ENCODE measurements around the gene NKX2-1. TPM values are rescaled to one million over a fixed set of nuclear protein-coding genes. Genes with fewer than 3 reads are reported as not detected.
"Not testable (repeated sequence)": the region's sequence is repeated elsewhere in the genome, so short reads cannot be mapped to it uniquely, and the experiment has no call there.

Gene NKX2-1
- total RNA-seq, 1 donor from 2014 or later = not detected

DNA sequence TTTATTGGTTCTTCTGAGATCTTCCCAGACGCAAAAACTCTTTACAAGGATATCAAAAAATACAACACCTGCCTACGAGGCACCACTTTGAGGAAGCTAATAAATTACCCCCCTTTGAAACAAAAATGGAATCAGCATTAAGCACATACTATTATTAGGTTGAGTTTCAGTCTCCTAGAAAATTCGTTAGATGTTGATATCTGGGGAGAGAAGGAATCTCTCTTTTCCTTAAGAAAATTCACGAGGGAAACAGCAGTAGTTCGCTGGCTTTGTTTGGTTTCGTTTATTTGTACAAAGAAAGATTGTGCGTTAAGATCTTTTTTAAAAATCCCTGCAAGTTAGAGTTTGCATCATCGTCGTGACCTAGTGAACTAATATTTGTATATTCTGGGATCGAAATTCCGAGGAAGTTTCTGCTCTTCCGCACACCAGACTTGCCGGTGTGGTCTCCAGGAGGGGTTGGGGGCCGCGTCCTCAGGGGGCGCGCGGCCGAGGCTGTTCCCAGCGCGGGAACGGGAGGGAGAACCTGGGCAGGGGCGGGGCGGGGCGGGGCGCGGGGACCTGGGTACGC, 12.1 kb downstream of the NKX2-1 start:
- DNase-seq (ENCODE audit: missing footprints) = no peak
- no peak for ATAC-seq
- intact Hi-C loops (cut with DNase I) = no loop called here

- DNase-seq (ENCODE audit: missing footprints) = no peak
- no peak for ATAC-seq
- intact Hi-C loops (cut with DNase I) = no loop called here
Measured at GRCh38 chr14:36506732-36507614, 13.1 kb downstream of the NKX2-1 start.

DNA sequence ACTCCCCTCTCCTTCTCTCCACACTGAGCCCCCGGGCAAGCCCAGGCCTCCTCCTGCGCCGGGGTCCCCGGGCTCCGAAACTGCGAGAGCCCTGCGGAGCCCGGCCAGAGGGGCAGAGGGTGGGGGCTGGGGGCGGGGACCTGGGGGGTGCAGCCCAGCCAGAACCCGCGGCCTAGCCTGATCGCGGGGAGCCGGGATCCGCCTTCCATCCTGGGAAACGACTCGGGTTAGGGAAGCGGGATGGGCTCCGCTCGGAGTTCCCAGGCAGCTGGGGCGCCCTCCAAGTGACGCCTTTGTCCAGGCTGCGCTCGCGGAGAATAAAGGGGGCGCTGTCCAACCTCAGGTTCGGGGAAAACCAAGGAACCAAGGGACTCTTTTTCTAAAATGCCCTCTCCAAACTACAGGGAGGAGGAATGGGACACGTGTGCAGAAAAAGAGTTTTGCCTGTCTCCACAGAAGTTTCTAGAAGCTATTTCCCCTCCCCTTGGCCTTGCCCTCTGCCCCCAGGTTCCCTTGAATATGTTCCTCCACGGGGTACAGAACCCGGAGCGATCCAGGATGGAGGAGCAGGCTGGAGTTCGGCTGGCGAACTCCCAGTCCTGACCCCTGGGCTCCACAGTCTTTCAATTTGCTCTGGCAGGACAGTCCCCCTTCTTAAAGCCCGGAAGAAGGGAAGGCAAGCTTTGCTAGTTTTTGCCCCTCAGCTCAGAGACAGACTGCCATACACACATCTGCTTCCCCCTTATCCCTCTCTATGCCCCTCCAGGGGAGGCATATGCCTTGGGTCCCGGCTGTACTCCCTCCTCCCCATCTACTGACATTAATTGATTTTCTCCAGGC, 13.9 kb downstream of the NKX2-1 start:
- DNase-seq (ENCODE audit: missing footprints) (no peak), ATAC-seq (no peak)
- intact Hi-C loops (cut with DNase I) = no loop called here

DNA sequence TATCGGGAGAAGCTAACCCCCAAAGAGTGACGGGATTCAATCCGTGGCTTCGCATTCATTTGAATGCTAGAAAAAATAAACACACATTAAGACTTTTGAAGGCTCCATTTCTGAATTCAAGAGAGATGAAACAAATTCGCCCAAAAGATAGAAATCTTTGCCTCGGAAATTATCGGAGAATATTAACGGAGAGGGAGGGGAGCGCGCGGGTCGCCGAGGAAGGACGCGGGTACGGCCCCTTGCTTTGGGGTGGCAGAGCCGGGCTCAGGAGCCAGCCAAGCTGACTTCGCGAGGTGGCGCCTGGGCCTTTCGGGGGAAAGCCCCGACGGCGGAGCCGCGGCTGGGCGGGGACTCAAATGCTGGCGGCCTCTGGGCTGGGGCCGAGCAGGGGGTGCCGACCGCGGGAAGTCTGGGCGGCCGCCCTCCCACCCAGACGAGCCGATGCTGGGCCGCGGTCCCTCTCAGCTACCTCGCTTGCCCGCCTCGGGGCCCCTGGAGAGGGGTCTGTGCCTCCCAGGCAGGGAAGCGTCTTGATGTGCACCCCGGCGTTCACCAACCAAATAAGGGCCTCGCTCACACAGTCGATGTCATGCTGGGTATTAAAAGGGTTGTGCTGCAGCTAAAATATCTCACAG, 14.7 kb downstream of the NKX2-1 start:
- intact Hi-C loops (cut with DNase I) = no loop called here
- ATAC-seq (no peak), DNase-seq (ENCODE audit: missing footprints) (no peak)

GRCh38 chr14:36504771-36505175, 15.3 kb downstream of the NKX2-1 start:
- intact Hi-C loops (cut with DNase I) = no loop called here
- DNase-seq (ENCODE audit: missing footprints) (no peak), ATAC-seq (no peak)

- intact Hi-C loops (cut with DNase I) = no loop called here
- DNase-seq (ENCODE audit: missing footprints) (no peak), ATAC-seq (peak; percentile 16)
Measured at GRCh38 chr14:36503771-36504741, 16.0 kb downstream of the NKX2-1 start.

DNA sequence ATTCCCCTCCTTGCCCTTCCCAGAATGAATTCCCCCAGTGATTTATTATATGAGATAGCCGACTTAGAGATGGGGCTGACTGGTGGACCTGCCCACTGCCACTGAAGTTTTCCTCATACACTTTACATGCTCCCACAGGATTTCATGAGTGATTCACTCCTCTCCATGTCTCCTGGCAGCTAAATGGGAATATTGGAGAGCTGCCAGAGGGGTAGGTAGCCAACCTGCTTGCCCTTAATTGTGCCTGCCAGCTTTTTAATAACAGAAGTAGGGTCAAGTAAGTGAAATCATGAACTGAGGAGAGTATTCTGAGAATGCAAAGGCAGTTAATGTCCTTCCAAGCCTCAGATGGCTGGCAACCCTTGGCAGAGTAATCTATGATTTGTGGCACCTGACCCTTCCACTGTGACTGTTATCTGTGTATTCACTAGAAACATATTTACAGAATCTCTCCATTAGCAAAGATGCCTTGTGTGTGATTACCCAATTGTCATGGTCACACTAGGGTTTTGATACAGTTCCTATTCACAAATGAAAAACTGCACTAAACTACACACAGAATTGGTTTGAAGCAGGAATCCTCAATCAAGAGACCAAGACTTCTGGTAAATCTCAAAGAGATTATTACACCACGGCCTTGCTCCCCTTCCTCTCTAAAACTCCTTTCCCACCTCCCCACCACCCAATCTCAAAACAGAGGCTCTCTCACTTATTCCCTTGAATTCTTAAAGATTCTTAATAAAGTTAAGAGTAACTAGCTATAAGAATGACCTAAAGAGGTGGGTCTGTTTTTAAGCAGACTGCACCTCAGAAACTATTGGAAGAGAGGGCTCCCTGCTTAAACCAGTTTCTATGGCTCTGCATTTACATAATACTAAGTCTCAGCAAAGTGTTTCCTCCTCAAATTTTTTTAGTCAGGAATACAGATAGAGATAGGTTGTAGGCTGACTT, 17.2 kb downstream of the NKX2-1 start:
- DNase-seq (ENCODE audit: missing footprints) (no peak), ATAC-seq (no peak)
- intact Hi-C loops (cut with DNase I) = no loop called here

GRCh38 chr14:36498938-36499337, 21.1 kb downstream of the NKX2-1 start:
- ATAC-seq (no peak), DNase-seq (ENCODE audit: missing footprints) (no peak)
- intact Hi-C loops (cut with DNase I) = no loop called here

- DNase-seq (ENCODE audit: missing footprints) (no peak), ATAC-seq (no peak)
- intact Hi-C loops (cut with DNase I) = no loop called here
Measured at GRCh38 chr14:36496346-36496745, 23.7 kb downstream of the NKX2-1 start.

DNA sequence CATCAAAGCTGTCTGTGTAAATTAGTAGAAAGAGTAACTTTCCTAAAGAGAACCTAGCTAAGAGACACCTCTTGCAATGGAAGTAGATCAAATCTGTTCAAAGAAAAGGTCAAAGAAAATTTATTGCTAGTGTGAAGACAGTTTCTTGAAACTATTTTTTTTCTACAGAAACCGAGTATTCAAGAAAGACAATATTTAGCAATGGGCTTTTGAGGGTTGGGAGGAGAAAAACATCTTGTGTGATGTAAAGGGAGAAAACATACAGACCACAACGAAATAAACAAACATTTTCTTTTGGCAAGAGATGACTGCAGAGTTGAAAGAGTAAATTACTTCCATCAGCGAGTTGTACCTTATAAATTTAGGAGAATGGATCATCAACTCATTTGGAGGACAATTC, 24.4 kb downstream of the NKX2-1 start:
- no peak for ATAC-seq
- intact Hi-C loops (cut with DNase I) = no loop called here
- DNase-seq (ENCODE audit: missing footprints) = no peak

GRCh38 chr14:36493761-36494160, 26.3 kb downstream of the NKX2-1 start:
- ATAC-seq = no peak
- DNase-seq (ENCODE audit: missing footprints) = no peak
- intact Hi-C loops (cut with DNase I) = no loop called here

DNA sequence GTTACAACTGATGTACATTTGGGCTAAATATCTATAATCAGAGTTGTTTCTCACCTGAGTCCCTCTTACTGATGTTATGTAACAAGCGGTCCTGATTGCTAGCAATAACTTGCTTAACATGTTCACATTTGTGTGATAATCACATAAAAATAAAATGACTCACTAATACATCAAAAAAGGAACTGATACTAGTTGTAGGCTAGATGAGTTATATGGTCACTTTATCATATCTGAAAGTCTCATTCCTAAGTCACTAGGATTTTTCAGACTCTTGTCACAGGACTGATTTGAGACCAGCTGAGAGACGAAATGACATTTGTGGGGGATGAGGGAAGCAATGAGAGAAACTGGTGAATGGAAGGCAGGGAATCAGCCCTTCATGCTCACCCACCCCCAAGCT, 34.3 kb downstream of the NKX2-1 start:
- ATAC-seq (no peak), DNase-seq (ENCODE audit: missing footprints) (no peak)
- intact Hi-C loops (cut with DNase I) = no loop called here

DNA sequence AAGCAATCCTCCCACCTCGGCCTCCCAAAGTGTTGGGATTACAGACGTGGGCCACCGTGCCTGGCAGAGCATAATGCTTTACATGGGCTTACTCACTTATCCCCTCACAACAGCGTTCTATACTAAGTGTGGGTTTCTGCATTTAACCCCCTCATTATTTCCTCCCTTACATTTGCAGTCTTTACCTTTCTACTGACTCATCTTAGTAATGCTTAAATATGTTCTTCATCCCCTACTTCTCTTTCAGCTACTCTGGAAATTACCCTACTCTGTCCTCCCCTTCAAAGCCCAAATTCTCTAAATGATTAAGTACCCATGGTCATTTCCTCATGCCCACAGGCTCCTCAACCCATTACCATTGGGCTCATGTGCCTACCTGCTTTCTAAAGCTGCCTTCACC, 40.7 kb downstream of the NKX2-1 start:
- ATAC-seq (no peak), DNase-seq (ENCODE audit: missing footprints) (no peak)
- intact Hi-C loops (cut with DNase I) = no loop called here

GRCh38 chr14:36478782-36479181, 41.2 kb downstream of the NKX2-1 start:
- intact Hi-C loops (cut with DNase I) = no loop called here
- ATAC-seq = no peak
- DNase-seq (ENCODE audit: missing footprints) = no peak

GRCh38 chr14:36477266-36477665, 42.8 kb downstream of the NKX2-1 start:
- intact Hi-C loops (cut with DNase I) = no loop called here
- ATAC-seq (no peak), DNase-seq (ENCODE audit: missing footprints) (no peak)

- DNase-seq (ENCODE audit: missing footprints); ATAC-seq; intact Hi-C loops (cut with DNase I): not testable (repeated sequence)
Measured at GRCh38 chr14:36476061-36476460, 44.0 kb downstream of the NKX2-1 start.

GRCh38 chr14:36474593-36474992, 45.4 kb downstream of the NKX2-1 start:
- DNase-seq (ENCODE audit: missing footprints) (no peak), ATAC-seq (no peak)
- intact Hi-C loops (cut with DNase I) = no loop called here
